T-cell (primary cell): ENCODE results near the gene TMC3. TPM values are rescaled to one million over a fixed set of nuclear protein-coding genes. Genes with fewer than 3 reads are reported as not detected.

Experiments used
- ATAC-seq, 4 experiments: fragments of 200-7000 bp in 3 of 4; fragments of 150-1000 bp in 1 of 4; cut with Tn5 transposase; replicated peaks in 1 of 4; 1 replicate in 3 of 4; 2 replicates in 1 of 4; pipeline ENCODE4 v1.10.0; 2021; ENCODE audit warnings: moderate library complexity in 3 of 4, mild to moderate bottlenecking in 2 of 4, moderate number of reproducible peaks in 1 of 4
- CTCF ChIA-PET, 2 donors: fragments of 300-600 bp; sonication (Branson Sonifier 250); formaldehyde crosslinking; loops; one replicate each; lab custom pipeline; 2022; ENCODE audit warnings: antibody characterized with exemption in 2 of 2; lab: Charles Lee
- POLR2A ChIA-PET, 2 donors: fragments of 300-600 bp; sonication (Branson Sonifier 250); formaldehyde crosslinking; loops; one replicate each; lab custom pipeline; 2022; ENCODE audit warnings: antibody characterized with exemption in 2 of 2; lab: Charles Lee
- DNase-seq, 35 experiments: peaks; one replicate each; pipeline versions ENCODE4 v3.0.0 to v3.0.0-alpha.2; 2013 to 2023
- H3K27ac ChIP-seq: one replicate; pipeline ENCODE4 v1.5.1; 2013; ENCODE audit warnings: low read length
- H3K27me3 ChIP-seq, 2 experiments: replicated peaks in 1 of 2; 1 replicate in 1 of 2; 2 replicates in 1 of 2; pipeline versions ENCODE4 v1.6.1 to v1.7.0; 2013; ENCODE audit warnings: low read length in 1 of 2, mixed read lengths in 1 of 2; ENCODE audit not compliant: control insufficient read depth in 2 of 2, insufficient read depth in 2 of 2; ENCODE audit errors: extremely low read depth in 1 of 2
- H3K36me3 ChIP-seq, 2 donors: 1 replicate in 1 of 2; 2 replicates in 1 of 2; pipeline versions ENCODE4 v1.6.1 to v1.7.0; 2013; ENCODE audit warnings: low read length in 1 of 2; ENCODE audit not compliant: control insufficient read depth in 2 of 2, insufficient read depth in 1 of 2; ENCODE audit errors: extremely low read depth in 1 of 2
- H3K4me1 ChIP-seq, 2 experiments: 1 replicate in 1 of 2; 2 replicates in 1 of 2; pipeline versions ENCODE4 v1.6.1 to v1.7.0; 2013; ENCODE audit warnings: low read length in 2 of 2, mixed read lengths in 1 of 2; ENCODE audit not compliant: insufficient read depth in 2 of 2, control insufficient read depth in 1 of 2; ENCODE audit errors: extremely low read depth in 1 of 2
- H3K4me3 ChIP-seq, 2 donors: 1 replicate in 1 of 2; 2 replicates in 1 of 2; pipeline versions ENCODE4 v1.5.1 to v1.7.0; 2013; ENCODE audit warnings: mild to moderate bottlenecking in 2 of 2, low read length in 1 of 2, moderate library complexity in 1 of 2; ENCODE audit not compliant: control insufficient read depth in 1 of 2; ENCODE audit errors: extremely low read depth in 1 of 2
- H3K9me3 ChIP-seq: 2 replicates; pipeline ENCODE4 v1.7.0; 2013
- H3K27ac Mint-ChIP-seq, 2 donors: one replicate each; pipeline ENCODE4 v1.8.0; 2020 to 2021; ENCODE audit warnings: mild to moderate bottlenecking in 2 of 2, mixed read lengths in 2 of 2
- H3K27me3 Mint-ChIP-seq, 2 donors: one replicate each; pipeline ENCODE4 v1.8.0; 2021 to 2022; ENCODE audit warnings: mixed read lengths in 2 of 2
- H3K36me3 Mint-ChIP-seq: one replicate; pipeline ENCODE4 v1.8.0; 2021; ENCODE audit warnings: mixed read lengths
- H3K4me1 Mint-ChIP-seq, 3 donors: one replicate each; pipeline ENCODE4 v1.8.0; 2020 to 2022; ENCODE audit warnings: mixed read lengths in 3 of 3, mild to moderate bottlenecking in 1 of 3
- H3K4me3 Mint-ChIP-seq, 3 donors: one replicate each; pipeline ENCODE4 v1.8.0; 2020 to 2022; ENCODE audit warnings: mild to moderate bottlenecking in 3 of 3, mixed read lengths in 3 of 3, moderate library complexity in 3 of 3
- H3K9me3 Mint-ChIP-seq, 3 donors: one replicate each; pipeline ENCODE4 v1.8.0; 2020 to 2022; ENCODE audit warnings: mixed read lengths in 3 of 3
- WGBS: methylation state at CpG from one replicate; pipeline ENCODE4 v1.1.5; 2013; ENCODE audit warnings: missing lambda C conversion rate; ENCODE audit not compliant: insufficient coverage; 5-methylcytosine and 5-hydroxymethylcytosine counted together
- total RNA-seq, 35 experiments: library from RNA in 6 of 35; stranded (reverse) in 6 of 35; fragments of 120-200 nt in 1 of 35; gene quantifications; one replicate each; pipeline versions ENCODE4 v1.2.1 to v1.2.4 and lab custom pipeline; 2013 to 2026

Gene TMC3
- total RNA-seq, 5 donors from 2014 or later (not counting 1 experiment from before 2014, with no cell fraction given): not detected

GRCh38 chr15:81387621-81388435, 13.8 kb upstream of the TMC3 start:
- Histone ChIP-seq H3K27me3 (no peaks in the 10 kb centered on the region), H3K4me3 (no peak overlapping the region), H3K4me1 (no peaks in the 10 kb centered on the region), H3K36me3 (no peaks in the 10 kb centered on the region), H3K9me3 (no peaks in the 10 kb centered on the region), H3K27ac (no peak overlapping the region)
- H3K36me3 Mint-ChIP-seq: peaks cover 11% of the 10 kb centered on the region
- no peaks in the 10 kb centered on the region for H3K27me3 Mint-ChIP-seq
- H3K9me3 Mint-ChIP-seq: peaks cover 0 to 6% (median 0%) of the 10 kb centered on the region in 3 donors
- no peak overlapping the region for H3K27ac Mint-ChIP-seq
- CTCF ChIA-PET: interaction anchor here in 1 of 2 donors (0.6 to 1.2 kb wide), 2 partner anchors 122 to 147 kb away, joined by 3 to 4 read pairs; no protein-coding TSS in a partner anchor
- peaks cover 0 to 8% (median 0%) of the 10 kb centered on the region in 3 donors for H3K4me1 Mint-ChIP-seq
- WGBS: 92% methylated on average over 6 of the region's 12 CpGs
- DNase-seq: no peak
- ATAC-seq: no peak
- POLR2A ChIA-PET: no interaction called here
- no peak overlapping the region for H3K4me3 Mint-ChIP-seq

- CTCF ChIA-PET: interaction anchor here in 1 of 2 donors (0.6 kb wide), 1 partner anchor 146 kb away, joined by 3 read pairs; no protein-coding TSS in a partner anchor
Observed at GRCh38 chr15:81386947-81387346, 12.9 kb upstream of the TMC3 start.

GRCh38 chr15:81385721-81386076, 11.7 kb upstream of the TMC3 start:
- Mint-ChIP-seq H3K4me1 (peaks cover 0 to 8% (median 0%) of the 10 kb centered on the region in 3 donors), H3K27me3 (no peaks in the 10 kb centered on the region), H3K36me3 (peaks cover 15% of the 10 kb centered on the region), H3K4me3 (no peak overlapping the region), H3K9me3 (peaks cover 0 to 6% (median 0%) of the 10 kb centered on the region in 3 donors), H3K27ac (no peak overlapping the region)
- Histone ChIP-seq H3K36me3 (no peaks in the 10 kb centered on the region), H3K27ac (no peak overlapping the region), H3K27me3 (no peaks in the 10 kb centered on the region), H3K4me3 (no peak overlapping the region), H3K9me3 (no peaks in the 10 kb centered on the region), H3K4me1 (no peaks in the 10 kb centered on the region)
- POLR2A ChIA-PET: no interaction called here
- 83% methylated on average over 1 of the region's 4 CpGs for WGBS
- CTCF ChIA-PET: interaction anchor here in 1 of 2 donors (0.6 kb wide), 1 partner anchor 27 kb away, joined by 3 read pairs; no protein-coding TSS in a partner anchor
- DNase-seq: no peak
- no peak for ATAC-seq

More at GRCh38 chr15:81386947-81387346, 12.9 kb upstream of the TMC3 start:
- H3K9me3 Mint-ChIP-seq: peaks cover 0 to 6% (median 0%) of the 10 kb centered on the region in 3 donors
- Histone ChIP-seq H3K27me3 (no peaks in the 10 kb centered on the region), H3K4me1 (no peaks in the 10 kb centered on the region), H3K4me3 (no peak overlapping the region), H3K9me3 (no peaks in the 10 kb centered on the region), H3K36me3 (no peaks in the 10 kb centered on the region), H3K27ac (no peak overlapping the region)
- H3K4me1 Mint-ChIP-seq: peaks cover 0 to 8% (median 0%) of the 10 kb centered on the region in 3 donors
- H3K4me3 Mint-ChIP-seq: no peak overlapping the region
- POLR2A ChIA-PET: no interaction called here
- H3K36me3 Mint-ChIP-seq: peaks cover 15% of the 10 kb centered on the region
- H3K27me3 Mint-ChIP-seq: no peaks in the 10 kb centered on the region
- no peak for DNase-seq
- no peak overlapping the region for H3K27ac Mint-ChIP-seq
- no CpG with 5 or more reads among the region's 2 CpGs for WGBS
- ATAC-seq: no peak

GRCh38 chr15:81384891-81385720, 11.1 kb upstream of the TMC3 start:
- Histone ChIP-seq H3K27ac (no peak overlapping the region), H3K4me3 (no peak overlapping the region), H3K27me3 (no peaks in the 10 kb centered on the region), H3K36me3 (no peaks in the 10 kb centered on the region), H3K4me1 (peaks cover 0 to 2% of the 10 kb centered on the region in 2 experiments), H3K9me3 (no peaks in the 10 kb centered on the region)
- H3K27me3 Mint-ChIP-seq: no peaks in the 10 kb centered on the region
- peaks cover 15% of the 10 kb centered on the region for H3K36me3 Mint-ChIP-seq
- no peak for DNase-seq
- H3K4me3 Mint-ChIP-seq: no peak overlapping the region
- CTCF ChIA-PET: no interaction called here
- H3K4me1 Mint-ChIP-seq: peaks cover 0 to 10% (median 0%) of the 10 kb centered on the region in 3 donors
- H3K9me3 Mint-ChIP-seq: peaks cover 0 to 6% (median 0%) of the 10 kb centered on the region in 3 donors
- POLR2A ChIA-PET: no interaction called here
- 63% methylated on average over 2 of the region's 6 CpGs for WGBS
- no peak overlapping the region for H3K27ac Mint-ChIP-seq
- ATAC-seq: no peak

- WGBS: 90% methylated on average over 2 of the region's 2 CpGs
- ATAC-seq (no peak), DNase-seq (no peak)
- POLR2A ChIA-PET: no interaction called here
- Mint-ChIP-seq H3K9me3 (peaks cover 0 to 6% (median 0%) of the 10 kb centered on the region in 3 donors), H3K4me3 (no peak overlapping the region), H3K36me3 (peaks cover 15% of the 10 kb centered on the region), H3K27ac (no peak overlapping the region), H3K4me1 (peaks cover 0 to 10% (median 0%) of the 10 kb centered on the region in 3 donors), H3K27me3 (no peaks in the 10 kb centered on the region)
- no peaks in the 10 kb centered on the region for H3K27me3 ChIP-seq
- CTCF ChIA-PET: no interaction called here
- H3K4me1 ChIP-seq: peaks cover 0 to 2% of the 10 kb centered on the region in 2 experiments
- H3K9me3 ChIP-seq: no peaks in the 10 kb centered on the region
- no peaks in the 10 kb centered on the region for H3K36me3 ChIP-seq
- H3K4me3 ChIP-seq: no peak overlapping the region
- no peak overlapping the region for H3K27ac ChIP-seq
Observed at GRCh38 chr15:81381720-81382119, 7.7 kb upstream of the TMC3 start.

GRCh38 chr15:81380668-81381067, 6.7 kb upstream of the TMC3 start:
- WGBS: no CpG with 5 or more reads among the region's 2 CpGs
- no peak overlapping the region for H3K27ac Mint-ChIP-seq

More at GRCh38 chr15:81380668-81381067, 6.7 kb upstream of the TMC3 start:
- no peaks in the 10 kb centered on the region for H3K27me3 ChIP-seq
- Mint-ChIP-seq H3K4me1 (peaks cover 0 to 10% (median 0%) of the 10 kb centered on the region in 3 donors), H3K4me3 (no peak overlapping the region), H3K36me3 (peaks cover 12% of the 10 kb centered on the region), H3K9me3 (peaks cover 0 to 6% (median 0%) of the 10 kb centered on the region in 3 donors), H3K27me3 (no peaks in the 10 kb centered on the region)
- ATAC-seq (no peak), DNase-seq (no peak)
- H3K4me1 ChIP-seq: peaks cover 0 to 2% of the 10 kb centered on the region in 2 experiments
- H3K9me3 ChIP-seq: no peaks in the 10 kb centered on the region
- ChIA-PET CTCF (interaction anchor here in 1 of 2 donors (0.6 kb wide), 1 partner anchor 15 kb away, joined by 3 read pairs; no protein-coding TSS in a partner anchor), POLR2A (no interaction called here)
- no peak overlapping the region for H3K27ac ChIP-seq
- no peaks in the 10 kb centered on the region for H3K36me3 ChIP-seq
- H3K4me3 ChIP-seq: no peak overlapping the region
